ENCODE data around the gene RAB3C.

The RAB3C gene

DNA sequence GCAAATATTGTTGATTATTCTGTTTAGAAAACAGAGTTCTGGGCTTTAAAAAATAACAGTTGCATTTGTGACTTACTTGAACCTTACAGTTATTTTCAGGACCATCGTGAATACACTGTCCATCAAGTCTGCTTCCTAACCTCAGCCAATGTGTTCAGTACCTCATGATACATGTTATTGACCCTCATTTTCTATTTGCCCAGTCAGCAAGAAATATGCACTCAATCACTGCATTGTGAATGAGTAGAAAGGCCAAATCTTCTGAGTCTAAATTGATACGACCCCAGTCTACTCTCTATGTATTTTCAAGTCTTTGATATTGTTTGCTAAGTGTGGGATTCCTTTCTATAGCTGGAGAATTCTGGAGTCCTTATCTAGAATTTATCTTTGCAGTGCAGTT lies 156.2 kb downstream of the RAB3C start:
- no peak overlapping the region for H3K27ac Mint-ChIP-seq
- H3K4me3 Mint-ChIP-seq: no peak overlapping the region
- intact Hi-C loops (cut with micrococcal nuclease): no loop called here
- no peaks in the 10 kb centered on the region for H3K27me3 Mint-ChIP-seq
- H3K4me1 Mint-ChIP-seq (ENCODE audit: low read depth): no peaks in the 10 kb centered on the region
- no peaks in the 10 kb centered on the region for H3K9me3 Mint-ChIP-seq
- no peaks in the 10 kb centered on the region for H3K36me3 Mint-ChIP-seq (ENCODE audit: low read depth)

- H3K9me3 Mint-ChIP-seq: no peaks in the 10 kb centered on the region
- no peak overlapping the region for H3K4me3 Mint-ChIP-seq
- H3K27me3 Mint-ChIP-seq: peaks cover 1% of the 10 kb centered on the region
- no peaks in the 10 kb centered on the region for H3K4me1 Mint-ChIP-seq (ENCODE audit: low read depth)
- H3K27ac Mint-ChIP-seq: no peak overlapping the region
- intact Hi-C loops (cut with micrococcal nuclease): no loop called here
- no peaks in the 10 kb centered on the region for H3K36me3 Mint-ChIP-seq (ENCODE audit: low read depth)
These were observed 158.1 kb downstream of the RAB3C start for GRCh38 chr5:58740956-58741355.

DNA sequence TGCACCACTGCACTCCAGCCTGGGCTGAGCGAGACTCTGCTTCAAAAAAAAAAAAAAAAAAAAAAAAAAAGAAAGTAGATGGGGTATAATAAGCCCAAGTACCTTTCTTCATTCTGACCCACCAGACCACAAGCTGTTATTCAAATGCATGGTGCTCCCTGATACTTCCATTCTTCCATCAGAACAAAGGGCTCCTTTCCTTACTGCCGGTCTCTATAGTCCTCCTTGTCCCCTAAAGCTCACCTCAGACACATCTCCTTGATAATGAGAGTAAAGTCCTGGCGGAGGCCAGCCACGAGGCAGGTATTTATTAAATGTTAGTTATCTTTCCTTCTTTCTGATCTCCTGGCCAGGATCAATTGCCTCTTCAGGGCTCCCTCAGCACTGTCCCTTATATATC lies 162.5 kb downstream of the RAB3C start:
- Mint-ChIP-seq H3K4me3 (no peak overlapping the region), H3K36me3 (ENCODE audit: low read depth) (no peaks in the 10 kb centered on the region), H3K9me3 (no peaks in the 10 kb centered on the region), H3K4me1 (ENCODE audit: low read depth) (no peaks in the 10 kb centered on the region), H3K27ac (no peak overlapping the region), H3K27me3 (peaks cover 1% of the 10 kb centered on the region)
- intact Hi-C loops (cut with micrococcal nuclease): no loop called here

DNA sequence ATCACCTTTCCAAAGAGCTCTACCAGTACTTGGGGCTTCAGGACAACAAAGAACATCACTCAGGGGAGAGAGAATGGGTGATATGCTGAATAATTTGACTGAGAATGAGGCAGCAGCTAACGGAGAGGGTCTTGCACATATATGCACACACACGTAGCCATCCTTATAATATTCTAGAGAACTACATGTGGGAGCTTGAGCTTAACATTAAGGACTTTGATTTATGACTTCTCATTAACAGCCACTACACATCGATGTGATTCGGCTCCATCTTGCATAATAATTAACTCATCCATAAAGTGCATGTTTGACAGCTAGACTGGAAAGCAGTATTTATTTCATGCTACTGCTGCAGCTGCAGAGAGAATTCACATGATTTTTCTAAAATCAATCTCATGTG lies 163.4 kb downstream of the RAB3C start:
- Mint-ChIP-seq H3K4me1 (ENCODE audit: low read depth) (peaks cover 7% of the 10 kb centered on the region), H3K27me3 (peaks cover 1% of the 10 kb centered on the region), H3K27ac (no peak overlapping the region), H3K4me3 (no peak overlapping the region), H3K9me3 (no peaks in the 10 kb centered on the region), H3K36me3 (ENCODE audit: low read depth) (no peaks in the 10 kb centered on the region)
- intact Hi-C loops (cut with micrococcal nuclease): no loop called here

- Mint-ChIP-seq H3K27me3 (peaks cover 1% of the 10 kb centered on the region), H3K4me3 (no peak overlapping the region), H3K27ac (no peak overlapping the region), H3K9me3 (no peaks in the 10 kb centered on the region), H3K4me1 (ENCODE audit: low read depth) (peaks cover 10% of the 10 kb centered on the region), H3K36me3 (ENCODE audit: low read depth) (no peaks in the 10 kb centered on the region)
- intact Hi-C loops (cut with micrococcal nuclease): loop anchor here (5.0 kb wide), 1 partner anchor 263 kb away; no protein-coding TSS in a partner anchor
These were observed 167.2 kb downstream of the RAB3C start for GRCh38 chr5:58750036-58750435.

GRCh38 chr5:58751222-58751837 lies 168.5 kb downstream of the RAB3C start:
- H3K27me3 Mint-ChIP-seq: no peaks in the 10 kb centered on the region
- no peaks in the 10 kb centered on the region for H3K36me3 Mint-ChIP-seq (ENCODE audit: low read depth)
- H3K9me3 Mint-ChIP-seq: no peaks in the 10 kb centered on the region
- no peak overlapping the region for H3K27ac Mint-ChIP-seq
- H3K4me3 Mint-ChIP-seq: no peak overlapping the region
- intact Hi-C loops (cut with micrococcal nuclease): loop anchor here (5.0 kb wide), 1 partner anchor 264 kb away; no protein-coding TSS in a partner anchor
- H3K4me1 Mint-ChIP-seq (ENCODE audit: low read depth): peaks cover 10% of the 10 kb centered on the region

GRCh38 chr5:58752104-58752503 lies 169.2 kb downstream of the RAB3C start:
- Mint-ChIP-seq H3K4me1 (ENCODE audit: low read depth) (peaks cover 10% of the 10 kb centered on the region), H3K9me3 (no peaks in the 10 kb centered on the region), H3K27ac (no peak overlapping the region), H3K36me3 (ENCODE audit: low read depth) (no peaks in the 10 kb centered on the region), H3K27me3 (no peaks in the 10 kb centered on the region), H3K4me3 (no peak overlapping the region)
- intact Hi-C loops (cut with micrococcal nuclease): loop anchor here (5.0 kb wide), 1 partner anchor 265 kb away; no protein-coding TSS in a partner anchor

DNA sequence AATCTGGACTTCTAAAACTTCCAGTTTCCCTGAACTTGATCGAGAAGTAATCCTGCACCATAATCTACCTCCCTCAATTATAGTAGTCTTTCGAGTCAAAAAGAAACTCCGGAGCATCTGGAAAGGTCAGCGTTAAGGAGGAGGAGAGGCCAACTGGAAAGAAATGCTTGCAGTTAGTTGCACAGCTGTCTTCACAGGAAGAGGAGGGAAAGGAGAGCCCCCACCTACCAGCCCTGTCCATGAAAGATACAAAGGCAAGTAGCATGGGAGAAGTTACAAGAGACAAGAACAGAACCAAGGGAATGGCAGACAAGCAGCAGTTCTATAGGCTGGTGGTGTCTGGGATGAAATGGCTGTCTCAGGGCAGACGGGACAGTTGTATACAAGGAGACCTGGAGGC lies 170.6 kb downstream of the RAB3C start:
- Mint-ChIP-seq H3K27ac (no peak overlapping the region), H3K9me3 (no peaks in the 10 kb centered on the region), H3K36me3 (ENCODE audit: low read depth) (no peaks in the 10 kb centered on the region), H3K4me3 (no peak overlapping the region), H3K27me3 (no peaks in the 10 kb centered on the region), H3K4me1 (ENCODE audit: low read depth) (peaks cover 10% of the 10 kb centered on the region)
- intact Hi-C loops (cut with micrococcal nuclease): loop anchor here (5.0 kb wide), 1 partner anchor 266 kb away; no protein-coding TSS in a partner anchor

GRCh38 chr5:58754250-58754649 lies 171.4 kb downstream of the RAB3C start:
- Mint-ChIP-seq H3K27ac (no peak overlapping the region), H3K36me3 (ENCODE audit: low read depth) (no peaks in the 10 kb centered on the region), H3K9me3 (no peaks in the 10 kb centered on the region), H3K27me3 (no peaks in the 10 kb centered on the region), H3K4me3 (no peak overlapping the region), H3K4me1 (ENCODE audit: low read depth) (peaks cover 17% of the 10 kb centered on the region)
- intact Hi-C loops (cut with micrococcal nuclease): loop anchor here (5.0 kb wide), 1 partner anchor 267 kb away; no protein-coding TSS in a partner anchor

GRCh38 chr5:58755397-58755796 lies 172.5 kb downstream of the RAB3C start:
- Mint-ChIP-seq H3K27me3 (no peaks in the 10 kb centered on the region), H3K9me3 (no peaks in the 10 kb centered on the region), H3K4me3 (no peak overlapping the region), H3K4me1 (ENCODE audit: low read depth) (peaks cover 28% of the 10 kb centered on the region), H3K36me3 (ENCODE audit: low read depth) (no peaks in the 10 kb centered on the region), H3K27ac (no peak overlapping the region)
- intact Hi-C loops (cut with micrococcal nuclease): no loop called here

- Mint-ChIP-seq H3K36me3 (ENCODE audit: low read depth) (no peaks in the 10 kb centered on the region), H3K9me3 (no peaks in the 10 kb centered on the region), H3K27me3 (no peaks in the 10 kb centered on the region), H3K4me1 (ENCODE audit: low read depth) (peaks cover 19% of the 10 kb centered on the region), H3K4me3 (peak overlapping the region; percentile 49), H3K27ac (peak overlapping the region; percentile 55)
- intact Hi-C loops (cut with micrococcal nuclease): no loop called here
These were observed 176.9 kb downstream of the RAB3C start for GRCh38 chr5:58759745-58760144.

GRCh38 chr5:58760222-58760621 lies 177.3 kb downstream of the RAB3C start:
- intact Hi-C loops (cut with micrococcal nuclease): no loop called here
- peak overlapping the region; percentile 49 for H3K4me3 Mint-ChIP-seq
- no peaks in the 10 kb centered on the region for H3K9me3 Mint-ChIP-seq
- peaks cover 19% of the 10 kb centered on the region for H3K4me1 Mint-ChIP-seq (ENCODE audit: low read depth)
- peak overlapping the region; percentile 55 for H3K27ac Mint-ChIP-seq
- no peaks in the 10 kb centered on the region for H3K36me3 Mint-ChIP-seq (ENCODE audit: low read depth)
- H3K27me3 Mint-ChIP-seq: no peaks in the 10 kb centered on the region

DNA sequence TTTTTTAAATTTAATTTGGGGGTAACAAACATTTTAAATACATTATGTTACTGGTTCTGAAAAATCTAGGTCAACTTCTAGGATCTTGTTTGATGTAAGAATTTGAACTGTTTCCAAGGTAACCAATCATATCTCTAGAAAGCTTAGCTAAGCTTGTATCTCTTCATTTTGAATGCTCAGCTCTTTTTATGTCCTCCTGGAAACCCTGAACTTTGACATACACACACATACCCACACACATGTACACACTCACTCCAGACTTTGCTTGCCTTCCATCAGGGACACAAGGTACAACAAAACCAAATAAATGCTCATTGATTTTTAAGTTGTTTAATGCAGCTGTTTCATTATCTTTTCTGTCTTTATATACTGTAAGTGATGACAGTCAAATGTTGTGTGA lies 178.5 kb downstream of the RAB3C start:
- Mint-ChIP-seq H3K27ac (no peak overlapping the region), H3K9me3 (no peaks in the 10 kb centered on the region), H3K36me3 (ENCODE audit: low read depth) (no peaks in the 10 kb centered on the region), H3K4me1 (ENCODE audit: low read depth) (peaks cover 19% of the 10 kb centered on the region), H3K4me3 (no peak overlapping the region), H3K27me3 (no peaks in the 10 kb centered on the region)
- intact Hi-C loops (cut with micrococcal nuclease): no loop called here

GRCh38 chr5:58763390-58763789 lies 180.5 kb downstream of the RAB3C start:
- Mint-ChIP-seq H3K9me3 (no peaks in the 10 kb centered on the region), H3K4me1 (ENCODE audit: low read depth) (peaks cover 19% of the 10 kb centered on the region), H3K4me3 (no peak overlapping the region), H3K27ac (no peak overlapping the region), H3K27me3 (no peaks in the 10 kb centered on the region), H3K36me3 (ENCODE audit: low read depth) (no peaks in the 10 kb centered on the region)
- intact Hi-C loops (cut with micrococcal nuclease): no loop called here

DNA sequence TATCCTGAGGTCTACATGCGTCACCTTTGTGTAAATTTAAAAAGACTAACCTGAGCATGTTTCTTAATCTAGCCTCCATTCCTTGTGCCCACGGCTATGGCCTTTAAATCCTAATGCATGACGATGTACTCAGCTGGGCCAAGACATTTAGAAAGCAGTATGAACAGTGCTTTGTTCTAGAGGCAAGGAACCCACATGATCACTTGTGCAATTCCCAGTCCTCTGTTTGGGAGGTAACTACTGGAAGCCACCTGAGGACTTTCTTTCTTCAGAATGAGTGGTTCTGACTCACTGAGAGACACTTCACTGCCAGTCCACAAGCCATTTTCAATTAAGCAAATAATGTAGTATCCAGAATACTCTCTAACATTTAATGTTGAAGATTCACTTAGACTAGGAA lies 181.3 kb downstream of the RAB3C start:
- H3K27ac Mint-ChIP-seq: no peak overlapping the region
- H3K27me3 Mint-ChIP-seq: no peaks in the 10 kb centered on the region
- intact Hi-C loops (cut with micrococcal nuclease): no loop called here
- H3K4me3 Mint-ChIP-seq: no peak overlapping the region
- H3K9me3 Mint-ChIP-seq: no peaks in the 10 kb centered on the region
- H3K36me3 Mint-ChIP-seq (ENCODE audit: low read depth): no peaks in the 10 kb centered on the region
- peaks cover 12% of the 10 kb centered on the region for H3K4me1 Mint-ChIP-seq (ENCODE audit: low read depth)

Data from dendritic cell treated with granulocyte-macrophage colony-stimulating factor and Interleukin-4, amounts not matched to agents 40 ng/mL and 50 ng/mL, for 4 days (primary cell).